Measurements from ENCODE around the gene CPNE7. TPM values are rescaled to one million over a fixed set of nuclear protein-coding genes. Genes with fewer than 3 reads are reported as not detected.
A peak's percentile ranks its signal among the peaks of the same experiment; 100 is the strongest.
"Not testable (repeated sequence)": the region's sequence is repeated elsewhere in the genome, so short reads cannot be mapped to it uniquely, and the experiment has no call there.

Gene CPNE7
- total RNA-seq, 4 donors from 2014 or later = 0.44 to 1.1 TPM; not detected in 2

DNA sequence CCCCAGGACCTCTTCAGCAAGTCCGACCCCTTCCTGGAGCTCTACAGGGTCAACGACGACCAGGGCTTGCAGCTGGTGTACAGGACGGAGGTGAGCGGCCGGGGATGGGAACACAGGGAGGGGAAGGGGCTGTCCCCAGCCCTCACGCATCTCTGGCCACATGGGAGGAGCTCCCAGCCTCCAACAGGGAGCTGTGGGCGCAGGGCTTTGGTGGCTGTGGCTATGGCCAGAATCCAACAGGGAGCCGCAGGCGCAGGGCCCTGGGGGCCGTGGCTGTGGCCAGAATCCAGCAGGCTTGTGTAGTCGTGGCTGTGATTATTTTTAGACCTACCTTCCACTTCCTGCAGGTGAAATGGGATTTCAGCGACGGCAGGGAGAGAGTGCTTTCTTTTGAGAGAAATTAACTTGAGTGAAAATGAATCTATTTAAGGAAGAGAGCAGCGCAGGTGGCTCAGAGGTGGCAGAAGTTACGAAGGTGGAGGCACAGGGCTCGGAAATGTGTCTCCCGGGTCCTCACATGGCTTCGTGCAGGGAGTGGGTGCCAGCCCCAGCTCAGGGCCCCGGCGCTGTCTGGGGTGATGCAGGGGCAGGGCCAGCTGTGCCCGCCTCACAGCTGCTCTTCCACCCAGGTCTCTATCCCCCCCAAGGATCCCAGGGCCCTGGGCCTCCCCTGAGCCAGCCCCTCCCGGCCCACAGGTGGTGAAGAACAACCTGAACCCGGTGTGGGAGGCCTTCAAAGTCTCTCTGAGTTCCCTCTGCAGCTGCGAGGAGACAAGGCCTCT lies 9.4 kb downstream of the CPNE7 start:
- no peak overlapping the region for H3K27ac ChIP-seq
- H3K27me3 ChIP-seq = no peaks in the 10 kb centered on the region
- no peak for DNase-seq
- TF ChIP-seq POLR2A (IDR thresholded peaks at IDR 0.05) = no peak
- TF ChIP-seq, protein P1, sequence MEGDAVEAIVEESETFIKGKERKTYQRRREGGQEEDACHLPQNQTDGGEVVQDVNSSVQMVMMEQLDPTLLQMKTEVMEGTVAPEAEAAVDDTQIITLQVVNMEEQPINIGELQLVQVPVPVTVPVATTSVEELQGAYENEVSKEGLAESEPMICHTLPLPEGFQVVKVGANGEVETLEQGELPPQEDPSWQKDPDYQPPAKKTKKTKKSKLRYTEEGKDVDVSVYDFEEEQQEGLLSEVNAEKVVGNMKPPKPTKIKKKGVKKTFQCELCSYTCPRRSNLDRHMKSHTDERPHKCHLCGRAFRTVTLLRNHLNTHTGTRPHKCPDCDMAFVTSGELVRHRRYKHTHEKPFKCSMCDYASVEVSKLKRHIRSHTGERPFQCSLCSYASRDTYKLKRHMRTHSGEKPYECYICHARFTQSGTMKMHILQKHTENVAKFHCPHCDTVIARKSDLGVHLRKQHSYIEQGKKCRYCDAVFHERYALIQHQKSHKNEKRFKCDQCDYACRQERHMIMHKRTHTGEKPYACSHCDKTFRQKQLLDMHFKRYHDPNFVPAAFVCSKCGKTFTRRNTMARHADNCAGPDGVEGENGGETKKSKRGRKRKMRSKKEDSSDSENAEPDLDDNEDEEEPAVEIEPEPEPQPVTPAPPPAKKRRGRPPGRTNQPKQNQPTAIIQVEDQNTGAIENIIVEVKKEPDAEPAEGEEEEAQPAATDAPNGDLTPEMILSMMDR (IDR thresholded peaks at IDR 0.05) = no peak
- H3K4me1 ChIP-seq = peaks cover 0 to 17% of the 10 kb centered on the region in 2 donors
- 63 to 70% methylated on average over 17 to 24 of the region's 25 CpGs for WGBS, 2 donors
- no peaks in the 10 kb centered on the region for H3K9me3 ChIP-seq
- intact Hi-C loops (cut with DNase I) = no loop called here
- no peak overlapping the region for H3K4me3 ChIP-seq (replicated peaks in 1 of 3)
- no peaks in the 10 kb centered on the region for H3K36me3 ChIP-seq

DNA sequence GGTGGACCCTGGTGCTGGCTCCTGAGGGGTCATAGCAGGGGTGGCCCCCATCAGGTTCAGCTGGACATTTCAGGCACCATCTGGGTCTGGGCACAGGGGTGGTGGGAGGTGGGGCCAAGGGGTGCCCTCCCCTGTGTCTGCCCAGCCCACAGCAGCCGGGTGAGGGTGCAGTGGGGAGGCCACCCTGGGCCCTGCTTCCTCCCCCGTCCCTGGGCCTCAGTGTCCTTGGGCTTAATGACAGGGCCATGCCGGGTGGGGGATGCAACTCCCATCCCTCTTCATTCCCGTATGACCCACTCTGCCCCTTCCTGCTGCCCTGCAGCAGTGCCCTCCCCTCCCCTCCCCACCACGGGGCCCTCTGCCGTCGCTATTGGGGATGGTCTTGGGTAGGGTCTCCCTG lies 10.7 kb downstream of the CPNE7 start:
- Histone ChIP-seq H3K4me3 (replicated peaks in 1 of 3) (no peak overlapping the region), H3K4me1 (peaks cover 0 to 17% of the 10 kb centered on the region in 2 donors), H3K27ac (no peak overlapping the region), H3K9me3 (no peaks in the 10 kb centered on the region), H3K36me3 (no peaks in the 10 kb centered on the region), H3K27me3 (no peaks in the 10 kb centered on the region)
- DNase-seq = no peak
- intact Hi-C loops (cut with DNase I) = no loop called here
- WGBS, 2 donors = 85% methylated on average over 3 to 6 of the region's 7 CpGs
- TF ChIP-seq, protein P1 (IDR thresholded peaks at IDR 0.05) = no peak
- no peak for TF ChIP-seq POLR2A (IDR thresholded peaks at IDR 0.05)

DNA sequence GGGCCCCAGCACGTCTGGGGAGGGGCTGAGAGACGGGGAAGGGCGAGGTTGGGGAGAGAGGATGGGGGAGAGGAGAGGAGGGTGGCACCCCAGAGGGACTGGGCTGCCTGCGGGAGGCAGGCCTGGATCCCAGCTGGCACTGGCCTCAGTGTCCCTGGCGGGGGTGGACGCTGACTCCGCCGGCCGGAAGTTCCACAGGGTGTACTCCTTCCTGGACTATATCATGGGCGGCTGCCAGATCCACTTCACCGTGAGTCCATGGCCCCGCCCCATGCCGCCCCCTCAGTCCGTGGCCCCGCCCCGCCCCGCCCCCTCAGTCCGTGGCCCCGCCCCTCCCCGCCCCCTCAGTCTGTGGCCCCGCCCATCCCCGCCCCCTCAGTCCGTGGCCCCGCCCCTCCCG lies 11.3 kb downstream of the CPNE7 start:
- H3K4me3 ChIP-seq (replicated peaks in 1 of 3) = no peak overlapping the region
- intact Hi-C loops (cut with DNase I) = no loop called here
- H3K27me3 ChIP-seq = no peaks in the 10 kb centered on the region
- peaks cover 0 to 14% of the 10 kb centered on the region in 2 donors for H3K4me1 ChIP-seq
- no peaks in the 10 kb centered on the region for H3K9me3 ChIP-seq
- H3K27ac ChIP-seq = no peak overlapping the region
- TF ChIP-seq, protein P1 (IDR thresholded peaks at IDR 0.05) = no peak
- no peak for TF ChIP-seq POLR2A (IDR thresholded peaks at IDR 0.05)
- peak in 1 of 2 donors; percentile 9 for DNase-seq
- 71 to 83% methylated on average over 7 to 21 of the region's 25 CpGs for WGBS, 2 donors
- H3K36me3 ChIP-seq = no peaks in the 10 kb centered on the region

DNA sequence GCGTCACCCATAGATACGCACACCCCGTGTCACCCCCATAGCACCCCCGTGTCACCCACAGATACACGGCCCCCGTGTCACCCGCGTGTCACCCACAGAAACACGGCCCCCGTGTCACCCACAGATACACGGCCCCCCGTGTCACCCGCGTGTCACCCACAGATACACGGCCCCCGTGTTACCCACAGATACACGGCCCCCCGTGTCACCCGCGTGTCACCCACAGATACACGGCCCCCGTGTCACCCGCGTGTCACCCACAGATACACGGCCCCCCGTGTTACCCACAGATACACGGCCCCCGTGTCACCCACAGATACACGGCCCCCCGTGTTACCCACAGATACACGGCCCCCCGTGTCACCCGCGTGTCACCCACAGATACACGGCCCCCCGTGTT lies 12.1 kb downstream of the CPNE7 start:
- H3K27ac ChIP-seq; H3K27me3 ChIP-seq; H3K36me3 ChIP-seq; H3K9me3 ChIP-seq; intact Hi-C loops (cut with DNase I); H3K4me1 ChIP-seq; DNase-seq; H3K4me3 ChIP-seq (replicated peaks in 1 of 3): not testable (repeated sequence)
- WGBS, 2 donors = 92 to 100% methylated on average over 7 to 9 of the region's 36 CpGs

DNA sequence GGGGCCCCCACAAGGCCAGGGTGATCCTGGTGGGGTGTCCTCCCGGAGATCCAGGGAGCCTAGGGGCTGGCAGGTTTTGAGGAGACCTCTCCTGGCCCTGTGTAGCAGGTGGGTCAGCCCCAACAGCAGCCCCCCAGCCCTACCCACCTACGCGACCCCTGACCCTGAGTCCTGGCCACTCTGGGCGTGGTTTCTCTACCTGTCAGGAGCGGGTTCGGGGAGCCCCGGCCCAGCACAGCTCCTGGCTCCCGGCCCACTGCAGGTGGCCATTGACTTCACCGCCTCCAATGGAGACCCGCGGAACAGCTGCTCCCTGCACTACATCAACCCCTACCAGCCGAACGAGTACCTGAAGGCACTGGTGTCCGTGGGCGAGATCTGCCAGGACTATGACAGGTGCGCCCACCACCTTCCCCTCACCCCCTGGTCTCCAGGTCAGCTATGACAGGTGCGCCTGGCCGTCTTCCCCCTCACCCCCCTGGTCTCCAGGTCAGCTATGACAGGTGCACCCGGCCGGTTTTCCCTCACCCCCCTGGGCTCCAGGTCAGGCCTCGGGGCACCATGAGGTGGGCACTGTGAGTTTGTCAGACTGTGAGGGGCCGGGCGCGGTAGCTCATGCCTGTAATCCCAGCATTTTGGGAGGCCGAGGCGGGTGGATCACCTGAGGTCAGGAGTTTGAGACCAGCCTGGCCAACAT lies 13.0 kb downstream of the CPNE7 start:
- Histone ChIP-seq H3K27me3 (no peaks in the 10 kb centered on the region), H3K4me1 (no peaks in the 10 kb centered on the region), H3K36me3 (no peaks in the 10 kb centered on the region), H3K4me3 (replicated peaks in 1 of 3) (no peak overlapping the region), H3K9me3 (no peaks in the 10 kb centered on the region), H3K27ac (no peak overlapping the region)
- no peak for TF ChIP-seq POLR2A (IDR thresholded peaks at IDR 0.05)
- TF ChIP-seq, protein P1 (IDR thresholded peaks at IDR 0.05) = no peak
- intact Hi-C loops (cut with DNase I) = no loop called here
- no peak for DNase-seq
- 95 to 100% methylated on average over 2 to 19 of the region's 26 CpGs for WGBS, 2 donors
